Mammary epithelial cell (primary cell): ENCODE results near the gene CTCFL.

Experiments
- CTCF ChIP-seq, 2 donors: IDR thresholded peaks in 1 of 2; conservative IDR thresholded peaks in 1 of 2; 2 replicates each; pipeline ENCODE4 v1.5.1; 2011 to 2012; ENCODE audit warnings: inconsistent platforms in 2 of 2, low read length in 2 of 2, mild to moderate bottlenecking in 2 of 2, control low read depth in 1 of 2, low read depth in 1 of 2; ENCODE audit not compliant: insufficient read depth in 1 of 2; ENCODE audit errors: extremely low read depth in 1 of 2
- EZH2 ChIP-seq: IDR thresholded peaks from 2 replicates; pipeline ENCODE4 v1.6.1; 2012; ENCODE audit warnings: low read length, inconsistent platforms, borderline replicate concordance

- TF ChIP-seq EZH2 (no peak), CTCF (conservative IDR thresholded peaks at IDR 0.05 in 1 of 2, IDR thresholded peaks at IDR 0.05 in 1 of 2; ENCODE audit: extremely low read depth in 1 of 2, insufficient read depth in 1 of 2, low read depth in 1 of 2, low read length in 2 of 2) (no peak)
Measured at GRCh38 chr20:57461726-57462125, 63.2 kb downstream of the CTCFL start.
